Stimulated activated CD4-positive, alpha-beta T cell treated with anti-CD3 and anti-CD28 coated beads, TNF-alpha, amount 100 ng/mL, for 4 hours (primary cell): ENCODE data around the gene NPHS2.
"Not testable (repeated sequence)": the region's sequence is repeated elsewhere in the genome, so short reads cannot be mapped to it uniquely, and the experiment has no call there.

Source experiments
- DNase-seq, 3 experiments: peaks; one replicate each; pipeline ENCODE4 v3.0.0-alpha.2; 2020; ENCODE audit warnings: low read depth in 3 of 3

NPHS2 gene

DNA sequence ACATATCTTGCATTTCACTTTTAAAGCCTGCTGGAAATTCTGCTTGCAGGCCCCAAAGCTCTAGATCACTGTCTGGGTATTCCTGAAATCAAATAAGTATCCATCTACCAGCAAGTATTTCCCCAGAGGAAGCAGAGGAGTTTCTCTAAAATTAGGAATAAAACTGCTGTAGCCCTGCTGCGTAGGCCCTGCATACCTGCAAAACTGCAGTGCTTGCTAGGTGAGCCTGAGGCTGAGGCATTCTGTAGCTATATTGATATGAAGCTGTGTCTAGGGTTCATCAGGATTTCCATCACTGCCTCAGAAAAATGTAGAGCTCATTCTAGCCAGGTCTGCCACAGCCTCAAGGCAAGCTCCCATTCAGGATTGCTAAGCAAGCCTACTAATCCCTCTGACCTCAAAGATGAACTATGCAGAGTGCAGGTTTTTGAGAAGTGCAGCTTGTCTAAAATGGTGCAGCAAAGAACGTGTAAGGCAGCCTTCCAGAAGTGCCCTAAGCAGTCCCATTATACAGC is 28.7 kb downstream of the NPHS2 start:
- no peak for DNase-seq

DNA sequence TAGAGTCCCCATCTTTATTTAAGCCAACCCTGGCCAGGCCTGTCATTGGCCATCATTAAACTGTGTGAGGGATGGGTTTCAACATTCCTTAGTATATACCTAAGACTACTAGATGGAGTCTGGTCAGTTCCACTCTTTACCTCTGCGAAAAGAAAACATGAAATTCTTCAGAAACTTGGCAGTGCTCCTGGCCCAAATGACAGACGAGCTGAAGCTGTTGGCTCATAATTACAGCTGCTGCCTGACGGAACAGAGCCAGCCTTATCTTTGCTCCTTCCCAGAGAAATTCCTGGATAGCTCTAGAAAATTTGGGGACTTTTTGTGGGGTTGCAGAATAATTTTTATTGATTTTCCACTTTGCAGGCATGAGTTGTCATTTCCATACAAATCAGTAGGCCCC is 30.4 kb downstream of the NPHS2 start:
- no peak for DNase-seq

DNA sequence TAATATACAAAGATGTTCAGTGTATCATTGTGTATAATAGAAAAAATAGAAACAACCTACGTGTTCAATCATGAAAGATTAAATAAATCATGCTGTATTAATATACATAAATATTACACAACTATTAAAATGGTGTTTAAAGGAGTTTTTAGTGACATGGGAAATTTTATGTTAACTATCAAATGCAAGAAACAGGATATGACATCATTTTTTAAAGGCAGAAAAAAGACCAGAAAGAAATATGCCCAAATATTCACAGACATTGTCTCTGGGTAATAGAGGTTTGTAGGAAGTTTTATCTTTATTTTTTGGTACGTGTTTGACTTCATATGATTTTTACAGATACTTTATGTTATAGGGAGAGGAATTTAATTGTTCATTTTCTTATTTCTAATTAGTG is 34.0 kb downstream of the NPHS2 start:
- no peak for DNase-seq

DNA sequence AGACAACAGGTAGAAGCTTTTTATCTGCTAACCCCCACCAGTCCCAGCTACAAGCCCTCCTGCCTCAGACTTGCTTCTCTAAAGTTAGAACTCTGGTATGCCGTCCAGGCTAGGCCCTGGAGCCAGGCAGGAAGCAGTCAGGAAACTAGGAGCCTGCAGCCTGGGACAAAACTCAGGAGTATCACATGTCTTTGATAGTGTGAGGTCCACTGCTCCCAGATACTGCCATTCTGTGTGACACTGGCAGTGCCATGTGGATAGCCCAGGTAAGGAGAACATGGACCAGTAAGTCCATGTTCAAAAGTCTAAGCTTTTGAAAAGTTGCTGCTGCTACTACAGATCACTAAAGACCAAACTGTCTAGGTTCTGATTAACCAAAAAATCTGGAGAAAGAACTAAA is 45.4 kb downstream of the NPHS2 start:
- DNase-seq = no peak

DNA sequence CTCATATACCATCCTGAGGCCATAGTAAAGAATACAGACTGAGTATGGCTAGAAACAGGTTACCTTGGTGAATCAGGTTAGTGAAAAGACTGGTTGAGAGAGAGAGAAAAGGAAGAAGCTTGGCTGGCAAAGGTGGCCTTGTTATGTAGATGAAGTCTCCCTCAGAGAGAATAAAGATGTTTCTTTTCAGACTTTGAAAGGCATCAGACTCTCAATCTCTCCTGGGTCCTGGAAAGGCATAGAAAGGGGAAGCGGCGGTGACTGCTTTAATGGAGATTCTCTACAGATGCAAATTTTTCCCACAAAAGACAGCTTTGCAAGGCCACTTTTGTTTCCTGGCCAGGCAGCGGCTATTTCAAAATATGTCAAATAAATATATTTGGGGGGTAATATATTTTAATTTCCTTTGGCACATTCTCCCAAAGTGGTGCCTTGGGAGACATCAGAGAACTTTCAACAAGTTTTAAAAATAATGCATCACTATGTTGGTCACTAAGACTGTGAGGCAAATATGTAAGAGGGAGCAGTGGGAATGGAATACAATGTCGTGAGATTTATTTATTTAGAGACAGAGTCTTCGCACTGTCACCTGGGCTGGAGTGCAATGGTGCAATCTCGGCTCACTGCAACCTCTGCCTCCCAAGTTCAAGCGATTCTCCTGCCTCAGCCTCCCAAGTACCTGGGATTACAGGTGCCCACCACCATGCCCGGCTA is 46.1 kb downstream of the NPHS2 start:
- no peak for DNase-seq

DNA sequence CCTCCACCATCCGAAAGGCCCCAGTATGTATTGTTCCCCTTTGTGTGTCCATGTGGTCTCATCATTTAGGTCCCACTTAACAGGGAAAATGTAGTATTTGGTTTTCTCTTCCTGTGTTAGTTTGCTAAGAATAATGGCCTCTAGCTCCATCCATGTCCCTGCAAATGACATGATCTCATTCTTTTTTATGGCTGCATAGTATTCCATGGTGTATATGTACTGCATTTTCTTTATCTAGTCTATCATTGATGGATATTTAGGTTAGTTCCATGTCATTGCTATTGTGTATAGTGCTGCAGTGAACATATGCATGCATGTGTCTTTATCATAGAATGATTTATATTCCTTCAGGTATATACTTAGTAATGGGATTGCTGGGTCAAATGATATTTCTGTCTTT is 57.2 kb downstream of the NPHS2 start:
- DNase-seq = not testable (repeated sequence)

DNA sequence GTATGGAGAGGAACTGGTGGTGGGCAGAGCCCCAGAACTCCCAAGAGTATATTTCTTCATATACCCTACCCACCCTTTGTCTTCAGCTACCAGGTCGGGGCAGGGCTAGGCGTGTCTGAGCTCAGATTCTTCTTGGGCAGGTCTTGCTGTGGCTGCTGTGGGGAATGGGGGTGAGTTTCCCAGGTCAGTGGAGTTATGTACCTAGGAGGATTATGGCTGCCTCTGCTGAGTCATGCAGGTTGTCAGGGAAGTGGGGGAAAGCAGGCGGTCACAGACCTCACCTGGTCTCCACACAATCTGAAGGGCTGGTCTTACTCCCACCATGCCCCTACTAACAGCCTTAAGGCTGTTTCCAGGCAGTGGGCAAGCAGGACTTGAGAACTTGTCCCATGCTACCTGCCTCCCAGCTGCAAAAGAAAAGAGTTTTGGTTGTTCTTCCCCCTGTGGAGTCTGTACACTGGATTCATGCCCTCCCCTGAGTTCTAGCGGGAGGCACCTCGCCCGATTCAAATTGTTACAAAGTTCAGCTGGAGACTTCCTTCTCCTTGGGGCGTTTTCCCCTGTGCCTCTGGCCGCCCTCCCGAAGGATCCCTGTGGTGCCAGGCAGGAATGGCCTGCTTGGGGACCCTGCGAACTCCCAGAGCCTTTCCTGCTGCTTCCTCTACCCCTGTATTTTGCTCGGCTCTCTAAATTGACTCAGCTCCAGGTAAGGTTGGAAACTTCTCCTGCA is 58.6 kb downstream of the NPHS2 start:
- DNase-seq = no peak

DNA sequence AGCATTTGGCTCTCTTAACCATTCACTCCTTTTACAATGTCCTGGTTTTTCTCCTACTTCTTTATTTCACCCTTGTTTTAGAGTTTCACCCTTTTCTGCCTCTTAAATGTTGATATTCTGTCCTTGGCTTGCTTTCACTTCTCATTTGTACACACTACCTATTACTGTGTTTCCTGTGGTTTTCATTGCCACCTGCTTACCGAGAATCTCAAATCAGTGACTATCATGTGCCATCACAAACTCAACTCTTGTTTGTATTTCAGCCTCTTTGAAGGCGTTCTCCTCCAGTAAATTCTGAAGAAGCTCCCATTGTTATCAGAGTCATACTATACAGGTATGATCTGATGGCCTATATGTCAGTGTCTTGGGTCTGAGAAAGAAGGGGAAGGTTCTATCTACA is 65.7 kb downstream of the NPHS2 start:
- no peak for DNase-seq

DNA sequence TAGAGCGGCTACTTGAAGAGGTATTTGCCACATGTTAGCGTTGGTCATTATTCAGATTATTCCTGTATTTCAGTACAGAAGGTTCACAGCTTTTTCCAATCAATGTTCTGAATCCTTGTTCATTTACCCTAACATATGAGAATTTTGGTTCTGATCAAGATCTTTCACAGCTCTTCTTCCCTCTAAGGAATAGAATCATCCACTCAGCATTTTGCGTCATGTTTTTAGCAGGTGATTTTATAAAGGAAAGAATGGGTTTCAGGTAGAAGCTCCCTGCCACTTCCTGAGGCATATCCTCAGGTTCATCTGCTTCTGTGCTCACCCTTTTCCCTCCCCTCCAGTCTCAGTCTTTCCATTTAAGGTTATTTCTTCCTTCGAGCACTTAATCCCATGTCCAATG is 66.4 kb downstream of the NPHS2 start:
- no peak for DNase-seq

DNA sequence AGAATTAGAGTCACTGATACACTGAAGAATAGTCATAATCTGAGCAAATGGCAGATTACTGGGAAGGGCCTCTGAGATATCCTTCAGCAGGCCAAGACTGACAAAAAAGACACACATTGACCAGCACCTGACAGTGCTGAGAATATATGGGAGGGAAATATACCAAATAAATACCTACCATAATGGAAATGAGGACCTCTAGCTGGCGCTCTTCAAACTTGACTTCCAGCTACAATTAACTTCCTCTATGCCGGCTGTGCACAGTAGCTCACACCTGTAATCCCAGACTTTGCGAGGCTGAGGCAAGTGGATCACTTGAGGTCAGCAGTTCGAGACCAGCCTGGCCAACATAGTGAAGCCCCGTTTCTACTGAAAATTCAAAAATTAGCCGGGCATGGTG is 69.5 kb downstream of the NPHS2 start:
- DNase-seq = no peak
